Upper lobe of left lung (tissue), 6 donors: ENCODE data around the gene MLLT3. TPM values are rescaled to one million over a fixed set of nuclear protein-coding genes. Genes with fewer than 3 reads are reported as not detected.

Experiments
- ATAC-seq, 2 donors: fragments of 200-7000 bp; cut with Tn5 transposase; one replicate each; pipeline ENCODE4 v1.9.1; 2022; ENCODE audit warnings: mild to moderate bottlenecking in 2 of 2, moderate library complexity in 2 of 2; ENCODE audit not compliant: low FRiP score in 2 of 2
- DNase-seq, 2 donors: peaks; one replicate each; pipeline ENCODE4 v3.0.0-alpha.2; 2019 to 2020
- H3K27ac ChIP-seq, 4 donors: fragments of 200-600 bp; sonication (generic); one replicate each; pipeline ENCODE4 v1.5.1; 2016 to 2019
- H3K27me3 ChIP-seq, 4 donors: fragments of 200-600 bp; sonication (generic); one replicate each; pipeline ENCODE4 v1.5.1; 2017 to 2019
- H3K36me3 ChIP-seq, 4 donors: fragments of 200-600 bp; sonication (generic); one replicate each; pipeline ENCODE4 v1.5.1; 2016 to 2019
- H3K4me1 ChIP-seq, 4 donors: fragments of 200-600 bp; sonication (generic); one replicate each; pipeline ENCODE4 v1.5.1; 2018 to 2019
- H3K4me3 ChIP-seq, 4 donors: fragments of 200-600 bp; sonication (generic); one replicate each; pipeline ENCODE4 v1.5.1; 2017 to 2019; ENCODE audit warnings: mild to moderate bottlenecking in 2 of 4, moderate library complexity in 1 of 4
- H3K9me3 ChIP-seq, 4 donors: fragments of 200-600 bp; sonication (generic); one replicate each; pipeline ENCODE4 v1.5.1; 2018 to 2019
- CTCF ChIP-seq, 6 experiments: fragments of 450-650 bp in 4 of 6; fragments of 200-600 bp in 2 of 6; sonication (generic) in 2 of 6; IDR thresholded peaks; one replicate each; pipeline ENCODE4 v1.5.1; 2016 to 2019; ENCODE audit warnings: antibody characterized with exemption in 6 of 6
- EP300 ChIP-seq, 4 donors: sonication (generic); formaldehyde crosslinking; IDR thresholded peaks; one replicate each; pipeline ENCODE4 v1.5.1; 2017; ENCODE audit warnings: antibody characterized with exemption in 4 of 4, control low read depth in 2 of 4
- POLR2A ChIP-seq, 4 donors: fragments of 450-650 bp; IDR thresholded peaks; one replicate each; pipeline ENCODE4 v1.5.1; 2016 to 2017; ENCODE audit warnings: antibody characterized with exemption in 4 of 4, mild to moderate bottlenecking in 2 of 4
- POLR2AphosphoS5 ChIP-seq, 2 donors: sonication (generic); formaldehyde crosslinking; IDR thresholded peaks; one replicate each; pipeline ENCODE4 v1.5.1; 2017; ENCODE audit warnings: antibody characterized with exemption in 2 of 2
- WGBS, 2 donors: methylation state at CpG; one replicate each; pipeline ENCODE4 v1.1.5; 2017 to 2018; 5-methylcytosine and 5-hydroxymethylcytosine counted together
- total RNA-seq, 6 donors: library from RNA; depleted of rRNA in 4 of 6; stranded (reverse); fragments of >200 nt in 4 of 6; gene quantifications; one replicate each; pipeline versions ENCODE4 v1.1.0 to v1.2.1, GENCODE V29; 2016 to 2021
- donor health status: DM: no; HTN: no; CAD: no; lungs with moderate emphysema.
- donor health status: DM: no; HTN: yes; CAD: no; lungs with severe emphysema.

MLLT3 gene
- total RNA-seq, 6 donors from 2014 or later, result 13.8 to 30.4 (median 20.9) TPM

- 89 to 91% methylated on average over 2 of the region's 2 CpGs for WGBS, 2 donors
- DNase-seq, result no peak
- H3K27me3 ChIP-seq, result no peaks in the 10 kb centered on the region
- TF ChIP-seq POLR2A (IDR thresholded peaks at IDR 0.05) (no peak), EP300 (IDR thresholded peaks at IDR 0.05) (no peak)
- H3K36me3 ChIP-seq, result peaks cover 0 to 5% (median 1%) of the 10 kb centered on the region in 4 donors
- H3K27ac ChIP-seq, result no peak overlapping the region
- peaks cover 0 to 3% (median 0%) of the 10 kb centered on the region in 4 donors for H3K4me1 ChIP-seq
- no peak for ATAC-seq
- no peak overlapping the region for H3K4me3 ChIP-seq
- H3K9me3 ChIP-seq, result no peaks in the 10 kb centered on the region
These were observed 279.0 kb downstream of the MLLT3 start for GRCh38 chr9:20343325-20343724.

GRCh38 chr9:20340511-20340861, 281.8 kb downstream of the MLLT3 start:
- TF ChIP-seq POLR2A (IDR thresholded peaks at IDR 0.05), result no peak
- no peak for TF ChIP-seq POLR2AphosphoS5 (IDR thresholded peaks at IDR 0.05)
- TF ChIP-seq EP300 (IDR thresholded peaks at IDR 0.05), result no peak
- Histone ChIP-seq H3K27ac (no peak overlapping the region), H3K4me3 (no peak overlapping the region), H3K9me3 (no peaks in the 10 kb centered on the region), H3K27me3 (no peaks in the 10 kb centered on the region), H3K4me1 (peaks cover 0 to 3% (median 0%) of the 10 kb centered on the region in 4 donors), H3K36me3 (no peaks in the 10 kb centered on the region)
- 68 to 69% methylated on average over 4 of the region's 4 CpGs for WGBS, 2 donors
- DNase-seq, result no peak
- ATAC-seq, result no peak

- DNase-seq (no peak), ATAC-seq (no peak)
- peaks cover 0 to 3% (median 0%) of the 10 kb centered on the region in 4 donors for H3K4me1 ChIP-seq
- 87% methylated on average over 4 of the region's 4 CpGs for WGBS, 2 donors
- H3K36me3 ChIP-seq, result no peaks in the 10 kb centered on the region
- no peak overlapping the region for H3K27ac ChIP-seq
- no peaks in the 10 kb centered on the region for H3K9me3 ChIP-seq
- no peak overlapping the region for H3K4me3 ChIP-seq
- TF ChIP-seq EP300 (IDR thresholded peaks at IDR 0.05) (no peak), POLR2AphosphoS5 (IDR thresholded peaks at IDR 0.05) (no peak), CTCF (IDR thresholded peaks at IDR 0.05) (no peak), POLR2A (IDR thresholded peaks at IDR 0.05) (no peak)
- no peaks in the 10 kb centered on the region for H3K27me3 ChIP-seq
These were observed 286.5 kb downstream of the MLLT3 start for GRCh38 chr9:20335668-20336332.

GRCh38 chr9:20333991-20334390, 288.3 kb downstream of the MLLT3 start:
- H3K4me3 ChIP-seq, result no peak overlapping the region
- H3K27me3 ChIP-seq, result no peaks in the 10 kb centered on the region

GRCh38 chr9:20331095-20331685, 291.1 kb downstream of the MLLT3 start:
- Histone ChIP-seq H3K9me3 (no peaks in the 10 kb centered on the region), H3K27me3 (no peaks in the 10 kb centered on the region), H3K36me3 (no peaks in the 10 kb centered on the region), H3K4me1 (no peaks in the 10 kb centered on the region), H3K4me3 (no peak overlapping the region), H3K27ac (no peak overlapping the region)
- no peak for TF ChIP-seq POLR2AphosphoS5 (IDR thresholded peaks at IDR 0.05)
- no peak for TF ChIP-seq CTCF (IDR thresholded peaks at IDR 0.05)
- TF ChIP-seq POLR2A (IDR thresholded peaks at IDR 0.05), result no peak
- TF ChIP-seq EP300 (IDR thresholded peaks at IDR 0.05), result no peak
- WGBS, 2 donors, result 76 to 84% methylated on average over 5 of the region's 5 CpGs
- ATAC-seq (no peak), DNase-seq (no peak)

More at GRCh38 chr9:20333991-20334390, 288.3 kb downstream of the MLLT3 start:
- WGBS, 2 donors, result 80 to 81% methylated on average over 5 of the region's 5 CpGs
- ATAC-seq (no peak), DNase-seq (no peak)
- TF ChIP-seq POLR2A (IDR thresholded peaks at IDR 0.05) (no peak), EP300 (IDR thresholded peaks at IDR 0.05) (no peak), POLR2AphosphoS5 (IDR thresholded peaks at IDR 0.05) (no peak), CTCF (IDR thresholded peaks at IDR 0.05) (no peak)
- no peaks in the 10 kb centered on the region for H3K4me1 ChIP-seq
- no peak overlapping the region for H3K27ac ChIP-seq
- no peaks in the 10 kb centered on the region for H3K9me3 ChIP-seq
- no peaks in the 10 kb centered on the region for H3K36me3 ChIP-seq

GRCh38 chr9:20330688-20331087, 291.6 kb downstream of the MLLT3 start:
- no peak for TF ChIP-seq POLR2AphosphoS5 (IDR thresholded peaks at IDR 0.05)
- no peaks in the 10 kb centered on the region for H3K4me1 ChIP-seq
- no peaks in the 10 kb centered on the region for H3K9me3 ChIP-seq
- H3K27ac ChIP-seq, result no peak overlapping the region
- H3K36me3 ChIP-seq, result no peaks in the 10 kb centered on the region
- ATAC-seq, result no peak
- DNase-seq, result no peak
- no peaks in the 10 kb centered on the region for H3K27me3 ChIP-seq
- H3K4me3 ChIP-seq, result no peak overlapping the region
